Spleen (tissue), 11 donors: ENCODE data around the gene MAST2. TPM values are rescaled to one million over a fixed set of nuclear protein-coding genes. Genes with fewer than 3 reads are reported as not detected.
"Not testable (repeated sequence)": the region's sequence is repeated elsewhere in the genome, so short reads cannot be mapped to it uniquely, and the experiment has no call there.

ENCODE experiments used
- DNase-seq: peaks from one replicate; pipeline ENCODE4 v3.0.0-alpha.2; 2020
- H3K27ac ChIP-seq, 8 donors: fragments of 200-600 bp; sonication (generic) in 7 of 8; 1 replicate in 4 of 8; 2 replicates in 4 of 8; pipeline versions ENCODE4 v1.5.0 to v1.8.0; 2016 to 2021; ENCODE audit warnings: inconsistent platforms in 4 of 8, mild to moderate bottlenecking in 4 of 8, moderate library complexity in 1 of 8
- H3K27me3 ChIP-seq, 7 donors: fragments of 200-600 bp; sonication (generic) in 6 of 7; replicated peaks in 1 of 7; 1 replicate in 4 of 7; 2 replicates in 3 of 7; pipeline versions ENCODE4 v1.5.0 to v1.8.0; 2016 to 2021; ENCODE audit warnings: inconsistent platforms in 3 of 7, mild to moderate bottlenecking in 1 of 7
- H3K36me3 ChIP-seq, 6 donors: fragments of 200-600 bp; sonication (generic) in 5 of 6; 1 replicate in 4 of 6; 2 replicates in 2 of 6; pipeline versions ENCODE4 v1.5.0 to v1.8.0; 2016 to 2021; ENCODE audit warnings: inconsistent platforms in 2 of 6
- H3K4me1 ChIP-seq, 6 donors: fragments of 200-600 bp; sonication (generic) in 5 of 6; 1 replicate in 3 of 6; 2 replicates in 3 of 6; pipeline versions ENCODE4 v1.5.0 to v1.8.0; 2016 to 2021; ENCODE audit warnings: inconsistent platforms in 3 of 6
- H3K4me3 ChIP-seq, 8 donors: fragments of 200-600 bp; sonication (generic) in 7 of 8; 1 replicate in 4 of 8; 2 replicates in 4 of 8; pipeline versions ENCODE4 v1.5.0 to v1.8.0; 2016 to 2021; ENCODE audit warnings: inconsistent platforms in 4 of 8, mild to moderate bottlenecking in 4 of 8, moderate library complexity in 2 of 8
- H3K9me3 ChIP-seq, 8 donors: fragments of 200-600 bp; sonication (generic) in 7 of 8; 1 replicate in 4 of 8; 2 replicates in 4 of 8; pipeline versions ENCODE4 v1.5.0 to v1.8.0; 2016 to 2021; ENCODE audit warnings: inconsistent platforms in 4 of 8
- POLR2A ChIP-seq, 3 donors: fragments of 450-650 bp; IDR thresholded peaks; one replicate each; pipeline ENCODE4 v1.5.1; 2017; ENCODE audit warnings: antibody characterized with exemption in 3 of 3, mild to moderate bottlenecking in 1 of 3
- POLR2AphosphoS5 ChIP-seq, 3 donors: sonication (generic); formaldehyde crosslinking; IDR thresholded peaks; one replicate each; pipeline ENCODE4 v1.5.1; 2017; ENCODE audit warnings: antibody characterized with exemption in 3 of 3
- WGBS, 5 donors: extraction: QIAGEN DNeasy Blood & Tissue Kit in 3 of 5; methylation state at CpG; one replicate each; pipeline versions ENCODE4 v1.1.5 to v1.1.7; 2013 to 2018; 5-methylcytosine and 5-hydroxymethylcytosine counted together
- intact Hi-C: fragments of 100-400 bp; cut with DNase I; formaldehyde crosslinking; loops from one replicate; pipeline ENCODE4 v1.15.0; 2023; ENCODE audit warnings: low total_unique reads
- polyA plus RNA-seq, 3 donors: library from polyadenylated mRNA; stranded (reverse); fragments of 200-250 nt; gene quantifications; one replicate each; pipeline ENCODE4 v1.2.1, GENCODE V29; 2013
- total RNA-seq, 7 donors: library from RNA; depleted of rRNA in 3 of 7; stranded (reverse); fragments of >200 nt in 3 of 7; fragmentation: NEBNext Ultra II Directional in 4 of 7; extraction: Animal tissue kit (Norgen Biotek cat#: 25700) in 4 of 7; gene quantifications; one replicate each; pipeline versions ENCODE4 v1.1.0 to v1.2.1, GENCODE V29; 2016 to 2021
- TF ChIP-seq, protein P1 (sequence below), 11 experiments: fragments of 200-600 bp in 7 of 11; fragments of 450-650 bp in 4 of 11; sonication (generic) in 4 of 11; IDR thresholded peaks in 8 of 11; conservative IDR thresholded peaks in 3 of 11; 1 replicate in 7 of 11; 2 replicates in 4 of 11; pipeline versions ENCODE4 v1.4.0 to v1.8.0; 2016 to 2021; ENCODE audit warnings: antibody characterized with exemption in 11 of 11, inconsistent platforms in 4 of 11, mild to moderate bottlenecking in 1 of 11
- donor health status: healthy with polysubstance abuse.
- donor health status: DM: no; HTN: no; CAD: no; lungs with moderate emphysema.
- donor health status: DM: no; HTN: no; CAD: no.
- donor health status: Bipolar disorder and iron deficiency.
- donor health status: healthy.
- donor health status: DM: no; HTN: no; CAD: no.
- donor health status: DM: yes; HTN: yes; CAD: no.

The MAST2 gene
- total and polyA plus RNA-seq, 10 donors, result 3.6 to 19.4 (median 12.9) TPM

- H3K9me3 ChIP-seq, result peaks cover 0 to 3% (median 0%) of the 10 kb centered on the region in 8 donors
- no peak overlapping the region for H3K4me3 ChIP-seq
- H3K27me3 ChIP-seq, result no peaks in the 10 kb centered on the region
- no peaks in the 10 kb centered on the region for H3K4me1 ChIP-seq
- H3K27ac ChIP-seq, result no peak overlapping the region
- peaks cover 0 to 23% (median 4%) of the 10 kb centered on the region in 6 donors for H3K36me3 ChIP-seq
- intact Hi-C loops, result no loop called here
- TF ChIP-seq, protein P1, sequence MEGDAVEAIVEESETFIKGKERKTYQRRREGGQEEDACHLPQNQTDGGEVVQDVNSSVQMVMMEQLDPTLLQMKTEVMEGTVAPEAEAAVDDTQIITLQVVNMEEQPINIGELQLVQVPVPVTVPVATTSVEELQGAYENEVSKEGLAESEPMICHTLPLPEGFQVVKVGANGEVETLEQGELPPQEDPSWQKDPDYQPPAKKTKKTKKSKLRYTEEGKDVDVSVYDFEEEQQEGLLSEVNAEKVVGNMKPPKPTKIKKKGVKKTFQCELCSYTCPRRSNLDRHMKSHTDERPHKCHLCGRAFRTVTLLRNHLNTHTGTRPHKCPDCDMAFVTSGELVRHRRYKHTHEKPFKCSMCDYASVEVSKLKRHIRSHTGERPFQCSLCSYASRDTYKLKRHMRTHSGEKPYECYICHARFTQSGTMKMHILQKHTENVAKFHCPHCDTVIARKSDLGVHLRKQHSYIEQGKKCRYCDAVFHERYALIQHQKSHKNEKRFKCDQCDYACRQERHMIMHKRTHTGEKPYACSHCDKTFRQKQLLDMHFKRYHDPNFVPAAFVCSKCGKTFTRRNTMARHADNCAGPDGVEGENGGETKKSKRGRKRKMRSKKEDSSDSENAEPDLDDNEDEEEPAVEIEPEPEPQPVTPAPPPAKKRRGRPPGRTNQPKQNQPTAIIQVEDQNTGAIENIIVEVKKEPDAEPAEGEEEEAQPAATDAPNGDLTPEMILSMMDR (IDR thresholded peaks at IDR 0.05 in 8 of 11, conservative IDR thresholded peaks at IDR 0.05 in 3 of 11), result no peak
- no peak for TF ChIP-seq POLR2A (IDR thresholded peaks at IDR 0.05)
- TF ChIP-seq POLR2AphosphoS5 (IDR thresholded peaks at IDR 0.05), result no peak
- no peak for DNase-seq
Observed at GRCh38 chr1:45960930-45961715, 157.7 kb downstream of the MAST2 start.

GRCh38 chr1:45961936-45962335 is 158.5 kb downstream of the MAST2 start:
- H3K4me3 ChIP-seq, result not testable (repeated sequence)
- 94 to 98% (median 95%) methylated on average over 4 of the region's 4 CpGs for WGBS, 5 donors

GRCh38 chr1:45968941-45969666 is 165.7 kb downstream of the MAST2 start:
- no peaks in the 10 kb centered on the region for H3K4me1 ChIP-seq
- no peaks in the 10 kb centered on the region for H3K27me3 ChIP-seq
- H3K4me3 ChIP-seq, result no peak overlapping the region
- TF ChIP-seq POLR2AphosphoS5 (IDR thresholded peaks at IDR 0.05) (no peak), POLR2A (IDR thresholded peaks at IDR 0.05) (no peak)
- TF ChIP-seq, protein P1 (IDR thresholded peaks at IDR 0.05 in 8 of 11, conservative IDR thresholded peaks at IDR 0.05 in 3 of 11), result no peak
- DNase-seq, result no peak
- H3K36me3 ChIP-seq, result peaks cover 0 to 16% (median 3%) of the 10 kb centered on the region in 6 donors
- 86 to 96% (median 92%) methylated on average over 9 of the region's 9 CpGs for WGBS, 5 donors
- intact Hi-C loops, result no loop called here
- H3K9me3 ChIP-seq, result no peaks in the 10 kb centered on the region
- H3K27ac ChIP-seq, result no peak overlapping the region

More at GRCh38 chr1:45961936-45962335, 158.5 kb downstream of the MAST2 start:
- H3K27me3 ChIP-seq, DNase-seq, intact Hi-C loops, H3K4me1 ChIP-seq, H3K9me3 ChIP-seq, H3K27ac ChIP-seq: not testable (repeated sequence)
- H3K36me3 ChIP-seq, result peaks cover 0 to 23% (median 4%) of the 10 kb centered on the region in 6 donors

- H3K36me3 ChIP-seq, result peaks cover 0 to 16% (median 3%) of the 10 kb centered on the region in 6 donors
- intact Hi-C loops, result no loop called here
- no peaks in the 10 kb centered on the region for H3K4me1 ChIP-seq
- no peak overlapping the region for H3K27ac ChIP-seq
- no peaks in the 10 kb centered on the region for H3K27me3 ChIP-seq
- H3K4me3 ChIP-seq, result no peak overlapping the region
- WGBS, 5 donors, result 88 to 96% (median 92%) methylated on average over 3 of the region's 3 CpGs
- H3K9me3 ChIP-seq, result no peaks in the 10 kb centered on the region
- no peak for DNase-seq
- TF ChIP-seq POLR2AphosphoS5 (IDR thresholded peaks at IDR 0.05) (no peak), POLR2A (IDR thresholded peaks at IDR 0.05) (no peak)
- TF ChIP-seq, protein P1 (IDR thresholded peaks at IDR 0.05 in 8 of 11, conservative IDR thresholded peaks at IDR 0.05 in 3 of 11), result no peak
Observed at GRCh38 chr1:45969866-45970265, 166.5 kb downstream of the MAST2 start.
